NCI-H748 treated with DMSO at 0.1 percent for 48 hours (cell line): ENCODE data around the gene TSACC.
"Not testable (repeated sequence)": the region's sequence is repeated elsewhere in the genome, so short reads cannot be mapped to it uniquely, and the experiment has no call there.

ENCODE experiments used
- DNase-seq: peaks from one replicate; lab custom pipeline; 2025; lab: John Stamatoyannopoulos, UW

Gene TSACC

DNA sequence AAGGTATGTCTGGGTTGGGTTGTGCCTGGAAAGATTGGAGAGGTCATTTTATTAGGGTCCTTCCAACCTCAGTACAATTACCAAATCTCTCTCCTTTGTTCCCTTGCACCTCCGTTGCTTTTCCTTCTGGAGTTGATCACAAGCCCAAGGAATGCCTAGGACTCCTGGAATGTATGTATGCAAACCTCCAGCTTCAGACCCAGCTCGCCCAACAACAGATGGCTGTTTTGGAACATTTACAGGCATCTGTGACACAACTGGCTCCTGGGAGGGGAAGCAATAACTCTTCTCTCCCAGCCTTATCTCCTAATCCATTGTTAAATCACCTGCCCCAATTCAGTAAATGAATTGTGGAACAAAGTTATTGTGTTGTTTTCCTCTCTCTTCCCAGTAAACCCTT is 8.3 kb downstream of the TSACC start:
- no peak for DNase-seq

DNA sequence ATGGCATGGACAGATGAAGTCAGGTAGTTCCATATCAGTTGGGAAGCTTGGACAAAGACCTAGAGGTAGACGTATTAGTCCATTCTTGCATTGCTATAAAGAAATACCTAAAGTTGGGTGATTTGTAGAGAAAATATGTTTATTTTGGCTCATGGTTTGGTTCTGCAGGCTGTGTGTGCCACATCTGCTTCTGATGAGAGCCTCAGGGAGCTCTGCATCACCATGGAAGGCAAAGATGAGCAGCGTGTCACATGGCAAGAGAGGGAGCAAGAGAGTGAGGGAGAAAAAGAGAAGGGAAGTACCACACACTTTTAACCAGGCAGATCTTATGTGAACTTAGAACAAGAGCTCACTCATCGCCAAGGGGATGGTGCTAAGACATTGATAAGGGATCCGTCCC is 9.0 kb downstream of the TSACC start:
- no peak for DNase-seq

DNA sequence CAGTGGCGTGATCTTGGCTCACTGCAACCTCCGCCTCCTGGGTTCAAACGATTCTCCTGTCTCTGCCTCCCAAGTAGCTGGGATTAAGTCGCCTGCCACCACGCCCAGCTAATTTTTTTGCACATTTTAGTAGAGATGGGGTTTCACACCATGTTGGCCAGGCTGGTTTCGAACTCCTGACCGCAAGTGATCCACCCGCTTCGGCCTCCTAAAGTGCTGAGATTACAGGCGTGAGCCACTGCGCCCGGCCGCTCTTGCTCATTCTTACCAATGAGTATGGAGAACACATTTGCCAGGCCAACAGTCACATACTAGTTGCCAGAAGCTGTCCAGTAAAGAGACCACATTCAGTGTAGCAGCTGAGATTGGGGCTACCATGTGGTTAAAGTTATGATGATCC is 14.2 kb downstream of the TSACC start:
- not testable (repeated sequence) for DNase-seq

DNA sequence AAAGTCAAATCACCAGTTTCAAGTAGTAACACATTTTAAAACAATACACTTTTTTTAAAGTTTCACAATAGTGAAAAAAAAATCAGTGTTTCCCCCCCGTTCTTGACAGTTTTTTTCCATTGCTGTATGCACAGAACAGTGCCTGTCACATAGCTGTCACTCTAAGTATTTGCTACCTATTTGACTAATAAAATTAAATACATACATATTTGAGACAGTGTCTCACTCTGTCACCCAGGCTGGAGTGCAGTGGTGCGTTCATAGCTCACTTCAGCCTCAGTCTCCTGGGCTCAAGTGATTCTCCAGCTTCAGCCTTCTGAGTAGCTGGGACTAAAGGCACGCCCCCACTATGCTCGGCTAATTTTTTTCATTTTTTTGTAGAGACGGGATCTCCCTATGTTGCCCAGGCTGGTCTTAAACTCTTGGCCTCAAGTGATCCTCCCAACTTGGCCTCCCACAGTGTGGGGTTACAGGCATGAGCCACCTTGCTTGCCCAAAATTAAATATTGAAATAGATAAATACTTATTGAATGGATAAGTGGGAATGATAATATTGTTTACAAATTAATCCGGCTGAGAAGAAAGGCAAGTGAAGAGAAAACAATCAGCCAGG is 18.0 kb downstream of the TSACC start:
- DNase-seq = no peak

DNA sequence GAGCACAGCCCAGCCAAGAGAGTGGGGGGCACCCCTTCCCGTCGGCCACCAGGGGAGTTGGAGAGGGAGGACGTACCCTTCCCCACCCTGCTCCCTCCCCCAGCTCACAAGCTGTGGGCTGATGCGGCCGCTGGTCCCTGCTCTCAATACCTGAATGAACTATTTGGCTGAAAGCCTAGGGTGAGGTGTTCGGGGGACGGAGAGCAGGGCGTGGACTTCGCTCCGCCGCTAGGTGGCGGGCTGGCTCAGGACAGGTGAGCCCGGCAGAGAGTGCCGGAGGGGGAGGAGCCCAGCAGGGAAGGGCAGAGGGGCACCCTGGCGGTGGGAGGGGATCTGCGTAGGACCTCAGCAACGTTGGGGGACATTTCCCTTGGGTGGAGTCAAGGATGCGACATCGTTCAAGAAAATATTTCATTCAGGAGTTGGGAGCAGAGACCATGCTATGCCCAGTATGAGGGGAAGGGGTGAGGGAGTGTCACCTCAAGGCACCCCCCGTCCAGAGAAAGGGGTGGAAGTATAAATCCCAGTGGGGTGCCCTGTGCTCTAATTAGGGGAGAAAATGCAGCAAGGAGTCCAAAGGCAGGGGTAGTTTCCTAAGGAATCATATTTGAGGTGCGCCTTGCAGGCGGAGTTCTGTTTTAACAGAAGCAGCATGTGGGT is 18.7 kb downstream of the TSACC start:
- DNase-seq = peak; percentile 70

DNA sequence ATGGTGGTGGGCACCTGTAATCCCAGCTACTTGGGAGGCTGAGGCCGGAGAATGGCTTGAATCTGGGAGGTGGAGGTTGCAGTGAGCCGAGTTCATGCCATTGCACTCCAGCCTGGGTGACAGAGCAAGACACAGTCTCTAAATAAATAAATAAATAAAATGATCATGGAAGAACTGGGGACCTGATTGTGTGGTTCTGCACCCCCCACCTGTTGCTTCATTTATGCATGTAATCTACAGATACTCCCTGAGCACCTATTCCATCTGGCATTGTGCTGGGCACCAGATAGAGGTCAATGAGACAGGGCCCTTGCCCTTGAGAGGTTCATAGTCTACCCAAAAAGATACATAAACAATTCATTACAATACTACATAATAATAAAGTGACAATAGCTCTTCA is 19.7 kb downstream of the TSACC start:
- DNase-seq = no peak

DNA sequence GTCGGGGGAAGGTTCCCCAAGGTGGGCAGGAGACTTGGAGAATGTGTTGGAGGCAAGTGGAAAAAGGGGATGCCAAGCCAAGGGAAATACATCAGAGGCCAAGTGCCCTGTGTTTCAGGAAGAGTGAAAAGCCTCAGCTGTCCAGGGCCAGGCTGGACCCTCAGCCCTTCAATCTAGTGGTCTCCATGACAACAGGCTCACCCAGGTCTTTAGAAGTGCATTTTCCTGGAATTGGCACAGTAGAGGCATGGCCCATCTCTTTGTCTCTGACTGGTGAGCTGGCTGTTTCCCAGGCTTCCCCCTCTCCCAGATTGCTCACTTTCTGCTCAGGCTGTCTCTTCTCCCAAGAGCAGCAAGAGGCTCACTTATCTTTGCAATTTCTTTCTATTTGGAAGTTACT is 20.3 kb downstream of the TSACC start:
- DNase-seq = no peak

DNA sequence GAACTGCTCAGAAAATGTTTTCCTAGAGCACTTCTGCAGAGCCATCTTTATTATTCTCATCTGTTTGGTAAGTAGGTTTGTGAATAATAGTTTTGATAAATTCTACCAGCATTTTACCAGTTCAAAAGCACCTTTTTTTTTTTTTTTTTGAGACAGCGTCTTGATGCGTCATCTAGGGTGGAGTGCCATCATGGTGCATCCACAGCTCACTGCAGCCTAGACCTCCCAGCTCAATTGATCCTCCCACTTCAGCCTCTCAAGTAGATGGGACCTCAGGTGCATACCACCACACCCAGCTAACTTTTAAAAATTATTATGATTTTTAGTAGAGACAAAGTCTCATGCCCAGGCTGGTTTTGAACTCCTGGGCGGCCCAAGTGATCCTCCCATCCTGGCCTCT is 20.9 kb downstream of the TSACC start:
- no peak for DNase-seq

DNA sequence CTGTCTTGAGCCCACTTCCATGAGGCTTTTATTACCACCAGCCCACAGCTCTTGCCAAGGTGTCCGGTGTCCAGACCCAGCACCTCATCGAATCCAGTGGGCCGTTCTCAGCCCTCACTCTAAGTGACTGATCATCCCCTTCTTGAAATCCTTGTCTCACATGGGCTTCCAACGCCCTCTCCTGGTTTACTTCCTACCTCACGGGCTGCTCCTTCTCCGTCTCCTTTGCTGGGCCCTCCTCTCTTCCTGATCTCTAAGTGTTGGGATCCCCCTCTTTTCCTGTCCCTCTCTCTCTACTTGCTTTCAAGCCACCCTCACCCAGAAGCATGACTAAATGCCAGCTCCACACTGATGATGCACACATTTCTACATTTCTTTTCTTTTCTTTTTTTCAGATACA is 21.6 kb downstream of the TSACC start:
- DNase-seq = no peak

DNA sequence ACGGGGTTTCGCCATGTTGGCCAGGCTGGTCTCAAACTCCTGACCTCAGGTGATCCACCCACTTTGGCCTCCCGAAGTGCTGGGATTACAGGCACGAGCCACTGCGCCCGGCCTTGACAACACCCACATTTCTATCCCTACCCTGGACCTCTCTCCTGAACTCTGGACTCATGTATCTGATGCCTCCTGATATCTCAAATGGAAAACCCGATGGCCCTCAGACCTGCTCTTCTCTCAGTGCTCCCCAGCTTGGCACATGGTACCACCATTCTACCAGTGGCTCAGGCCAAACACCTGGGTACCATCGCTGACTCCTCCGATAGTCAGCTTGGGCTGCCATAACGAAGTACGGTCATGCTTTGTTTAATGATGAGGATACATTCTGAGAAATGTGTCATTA is 22.2 kb downstream of the TSACC start:
- DNase-seq = no peak

DNA sequence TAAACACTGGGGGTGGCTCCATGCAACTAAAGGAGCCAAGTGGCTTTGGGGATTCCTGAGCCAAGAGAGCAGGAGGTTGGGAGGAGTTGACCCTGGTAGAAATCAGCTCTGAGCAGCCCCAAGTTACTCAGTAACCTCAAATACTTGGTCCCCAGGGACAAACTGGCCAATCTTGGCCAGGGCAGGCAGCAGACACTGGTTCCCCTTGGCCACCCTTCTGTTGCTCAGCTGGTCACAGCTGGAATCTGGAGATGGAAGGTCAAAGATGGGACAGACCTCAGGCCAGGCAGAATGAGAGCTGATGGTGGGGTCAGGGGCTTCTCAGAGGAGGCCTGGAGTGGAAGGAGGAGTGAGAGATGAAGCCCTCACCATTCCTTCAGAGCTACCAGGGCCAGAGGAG is 27.4 kb downstream of the TSACC start:
- no peak for DNase-seq

DNA sequence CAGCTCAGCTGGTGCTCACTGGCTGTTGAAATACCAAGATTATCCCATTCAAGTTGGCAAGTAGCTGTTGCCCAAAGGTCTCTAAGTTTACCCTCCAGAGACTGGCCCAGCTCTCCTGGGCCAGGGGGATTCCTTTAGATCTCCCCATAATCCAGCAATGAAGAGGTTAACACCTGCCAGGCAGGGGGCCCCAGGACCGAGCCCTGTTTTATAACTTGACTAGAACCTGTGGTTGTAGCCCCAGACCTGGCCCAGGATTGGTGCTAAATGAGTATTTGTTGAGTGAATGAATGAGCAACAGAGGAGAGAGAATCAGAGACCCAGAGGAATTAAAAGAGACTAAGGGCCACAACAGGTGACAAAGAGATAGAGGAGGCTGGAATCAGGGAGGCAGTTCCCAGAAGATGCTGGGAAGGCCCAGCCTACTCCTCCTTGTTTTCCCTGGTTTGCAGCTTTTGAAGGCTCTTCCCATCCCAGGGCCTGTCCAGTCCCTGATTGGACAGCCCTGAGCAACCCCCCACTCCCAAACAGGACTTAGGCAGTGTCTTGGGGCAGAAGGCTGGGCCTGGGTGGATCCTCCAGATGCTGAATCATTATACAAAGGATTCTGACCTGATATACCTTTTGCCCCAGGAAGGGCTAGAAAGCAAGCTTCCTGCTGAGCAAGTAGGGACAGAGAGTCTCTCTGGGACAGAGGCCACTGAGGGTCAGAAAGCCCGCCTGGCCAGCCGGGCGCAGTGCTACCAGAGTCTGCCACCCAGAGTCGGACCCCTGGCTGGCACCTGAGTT is 28.2 kb downstream of the TSACC start:
- no peak for DNase-seq

DNA sequence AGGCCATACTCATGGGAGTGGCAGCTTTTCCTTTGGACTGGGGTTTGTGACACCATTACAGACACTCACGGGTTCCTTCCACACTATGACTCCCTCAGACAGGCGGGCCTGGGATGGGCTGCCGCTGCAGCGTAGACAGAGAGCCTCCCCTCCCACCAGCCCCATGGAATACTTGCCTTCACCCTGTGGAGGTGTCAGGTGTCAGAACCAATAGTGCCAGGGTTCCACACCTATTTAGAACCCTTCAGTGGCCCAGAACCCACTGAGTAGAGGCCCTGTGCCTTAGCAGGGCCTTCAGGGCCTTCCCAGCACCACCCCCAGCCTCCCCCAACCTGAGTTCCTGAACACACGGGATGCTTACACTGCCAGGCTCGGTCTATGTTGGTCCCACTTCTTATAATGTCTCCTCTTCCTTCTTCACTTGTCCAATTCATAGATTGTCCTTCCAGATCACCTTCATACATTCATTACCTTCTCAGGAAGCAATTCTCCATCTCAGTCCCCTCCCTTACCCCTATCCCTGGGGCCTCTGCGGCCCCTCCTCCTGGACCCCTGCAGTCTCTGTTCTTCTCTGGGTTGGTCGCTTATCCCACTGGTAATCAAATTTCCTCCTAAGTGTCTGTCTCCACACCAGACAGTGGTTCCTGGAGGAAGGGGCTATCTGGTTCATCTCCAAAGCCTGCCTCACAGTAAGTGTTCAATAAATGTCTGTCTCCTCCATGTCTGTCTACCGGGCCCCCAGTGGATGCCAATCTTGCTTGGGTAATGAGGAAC is 29.2 kb downstream of the TSACC start:
- DNase-seq = no peak

DNA sequence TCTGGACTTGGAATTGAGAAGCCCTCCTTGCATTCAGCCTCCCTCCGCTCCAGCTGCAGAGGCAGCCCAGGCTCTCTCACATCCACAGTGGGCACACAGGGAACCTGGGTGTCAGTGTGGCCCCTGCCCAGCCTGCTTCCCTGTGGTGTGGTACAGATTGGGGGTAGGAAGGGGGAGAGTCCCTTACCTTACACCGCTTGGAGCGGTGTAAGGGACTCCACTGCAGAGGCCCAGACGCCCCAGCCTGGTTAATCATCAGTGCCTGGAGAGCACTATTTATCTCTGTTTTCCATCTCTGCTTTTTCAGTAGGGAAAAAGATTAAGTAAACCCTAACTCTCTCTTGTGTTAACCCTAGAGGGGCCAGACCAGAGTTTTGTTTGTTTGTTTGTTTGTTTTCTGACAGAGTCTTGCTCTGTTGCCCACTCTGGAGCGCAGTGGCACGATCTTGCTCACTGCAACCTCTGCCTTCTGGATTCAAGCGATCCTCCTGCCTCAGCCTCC is 29.9 kb downstream of the TSACC start:
- DNase-seq = no peak

DNA sequence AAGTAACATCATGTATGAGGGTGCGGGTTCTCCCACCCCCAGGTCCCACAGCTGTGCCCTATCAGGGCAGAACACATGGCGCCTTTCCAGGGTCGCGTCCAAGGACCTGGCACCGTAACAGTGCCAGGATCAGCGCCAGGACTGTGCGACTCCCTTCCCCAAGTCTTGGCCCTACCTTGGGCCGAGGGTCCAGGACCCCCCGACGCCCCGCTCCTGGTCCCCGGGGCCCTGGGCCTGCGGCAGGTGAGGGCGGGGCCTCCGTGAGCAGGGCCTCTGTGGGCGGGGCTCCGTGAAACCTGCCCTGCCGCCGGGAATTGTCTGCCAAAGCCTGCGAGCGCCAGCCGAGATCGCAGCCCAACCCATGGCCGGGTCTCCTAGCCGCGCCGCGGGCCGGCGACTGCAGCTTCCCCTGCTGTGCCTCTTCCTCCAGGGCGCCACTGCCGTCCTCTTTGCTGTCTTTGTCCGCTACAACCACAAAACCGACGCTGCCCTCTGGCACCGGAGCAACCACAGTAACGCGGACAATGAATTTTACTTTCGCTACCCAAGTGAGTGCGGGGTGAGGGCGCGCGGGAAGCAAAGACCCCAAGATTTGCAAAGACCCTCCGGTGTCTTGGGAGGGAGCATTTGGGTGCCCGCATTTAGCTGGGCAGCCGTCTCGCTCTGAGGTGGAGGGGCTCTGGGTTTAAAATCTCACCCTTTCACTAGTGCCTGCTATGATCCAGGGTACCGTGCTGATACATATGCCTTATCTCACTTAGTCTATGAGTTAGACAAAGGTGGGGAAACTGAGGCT is 30.8 kb downstream of the TSACC start, which contains the start of gene RHBG:
Gene RHBG (plus strand): TSS at position 323 of the 796 bp plus-strand sequence. CDS start 39 bp downstream, at position 362.
- peak; percentile 22 for DNase-seq

DNA sequence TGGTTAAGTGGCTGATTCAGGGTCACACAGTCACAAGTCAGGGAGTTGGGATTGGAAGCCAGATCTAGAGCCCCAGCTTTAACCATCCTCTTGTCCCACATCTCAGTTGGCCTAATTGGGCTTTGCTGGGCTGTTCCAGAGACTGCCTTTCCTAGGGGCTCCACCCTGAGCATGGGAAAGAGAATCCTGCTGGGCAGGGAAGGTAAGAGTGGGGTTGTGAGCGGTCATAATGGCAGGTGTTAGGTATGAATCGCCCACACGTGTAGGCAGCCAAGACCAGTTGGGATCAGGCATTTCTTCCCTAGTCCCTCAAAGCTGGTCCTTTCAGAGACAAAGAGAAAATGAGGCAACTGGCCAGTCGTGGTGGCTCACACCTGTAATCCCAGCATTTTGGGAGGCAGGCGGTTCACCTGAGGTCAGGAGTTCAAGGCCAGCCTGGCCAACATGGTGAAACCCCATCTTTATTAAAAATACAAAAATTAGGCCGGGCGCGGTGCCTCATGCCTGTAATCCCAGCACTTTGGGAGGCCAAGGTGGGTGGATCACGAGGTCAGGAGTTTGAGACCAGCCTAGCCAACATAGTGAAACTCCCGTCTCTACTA is 31.5 kb downstream of the TSACC start:
- not testable (repeated sequence) for DNase-seq

DNA sequence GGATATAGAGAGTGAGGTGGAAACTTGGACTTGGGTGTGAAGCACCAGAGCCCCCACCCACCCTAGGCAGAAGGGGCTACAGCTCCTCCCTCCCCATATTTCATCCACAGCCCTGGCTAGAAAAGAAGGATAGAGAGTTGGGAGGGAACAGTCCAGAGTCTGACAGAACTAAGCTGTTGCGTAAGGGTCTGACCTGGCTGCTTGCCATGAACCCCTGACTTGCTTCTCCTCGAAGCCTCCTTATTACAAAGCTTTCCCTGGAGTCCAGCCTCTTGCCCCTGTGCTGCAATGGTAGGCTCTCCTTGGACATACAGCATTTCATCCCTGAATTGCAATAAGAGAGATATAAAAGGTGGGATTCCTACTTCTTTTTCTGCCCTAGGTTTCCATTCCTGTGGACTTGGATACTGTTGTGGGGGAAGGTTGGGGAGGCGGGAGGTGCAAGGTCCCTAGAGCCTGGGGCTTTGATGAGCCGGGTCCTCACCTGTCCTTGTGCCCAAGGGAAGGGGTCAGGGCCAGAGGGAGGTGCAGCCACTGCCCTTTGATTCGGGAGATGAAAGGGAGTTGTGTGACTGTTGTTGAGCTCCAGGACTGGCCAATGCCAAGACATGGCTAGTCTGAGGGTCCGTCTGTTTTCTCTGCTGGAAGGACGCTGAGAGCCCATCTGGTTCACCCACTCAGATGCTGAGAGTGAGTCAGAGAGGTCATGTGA is 33.4 kb downstream of the TSACC start:
- no peak for DNase-seq

DNA sequence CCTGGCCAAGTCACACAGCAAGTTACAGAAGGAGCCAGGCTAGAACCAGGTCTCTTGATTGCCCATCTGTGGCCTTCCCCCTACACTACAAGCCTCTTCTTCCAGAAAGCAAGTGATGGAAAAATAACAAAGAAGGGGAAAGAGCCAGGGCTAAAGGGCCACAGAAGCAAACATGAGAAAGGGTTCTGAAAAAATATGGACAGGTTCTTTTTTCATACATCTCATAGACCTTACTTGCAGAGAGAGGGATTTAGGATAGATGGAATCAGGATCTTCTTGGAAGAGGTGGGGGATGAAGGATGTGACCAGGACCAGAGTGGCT is 33.9 kb downstream of the TSACC start:
- no peak for DNase-seq

DNA sequence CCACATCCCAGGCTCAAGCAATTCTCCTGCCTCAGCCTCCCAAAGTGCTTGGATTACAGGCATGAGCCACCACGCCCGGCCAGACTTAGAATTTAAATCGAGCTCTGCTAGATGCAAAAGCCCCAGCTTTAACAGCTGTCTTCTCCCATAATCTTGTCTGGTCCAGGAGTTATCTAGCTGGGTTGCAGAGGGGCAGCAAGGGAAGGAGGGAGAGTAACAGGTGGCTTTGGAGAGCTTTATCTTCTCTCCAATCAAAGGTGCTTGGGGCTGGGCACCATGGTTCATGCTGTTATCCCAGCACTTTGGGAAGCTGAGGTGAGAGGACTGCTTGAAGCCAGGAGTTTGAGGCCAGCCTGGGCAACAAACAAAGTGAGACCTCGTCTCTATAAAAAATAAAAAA is 34.5 kb downstream of the TSACC start:
- DNase-seq = no peak

DNA sequence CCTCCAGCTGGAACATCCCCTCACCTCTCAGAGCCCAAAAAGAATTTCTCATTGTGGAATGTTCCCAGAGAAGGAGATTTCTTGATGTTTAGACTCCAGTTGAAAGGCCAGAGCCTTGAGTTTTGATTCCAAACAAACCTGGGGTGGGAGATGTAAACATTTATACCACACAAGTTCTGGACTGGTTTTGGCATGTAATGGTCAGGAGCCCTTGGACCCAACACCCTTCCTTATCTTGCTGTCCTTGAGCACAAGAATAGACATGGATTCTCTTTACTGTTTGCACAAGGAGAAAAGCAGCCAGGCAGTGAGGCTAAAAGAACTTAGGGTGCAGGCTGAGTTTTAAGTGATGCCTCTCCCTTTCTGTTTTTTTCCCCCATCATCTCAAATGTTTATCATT is 35.2 kb downstream of the TSACC start:
- DNase-seq = no peak

DNA sequence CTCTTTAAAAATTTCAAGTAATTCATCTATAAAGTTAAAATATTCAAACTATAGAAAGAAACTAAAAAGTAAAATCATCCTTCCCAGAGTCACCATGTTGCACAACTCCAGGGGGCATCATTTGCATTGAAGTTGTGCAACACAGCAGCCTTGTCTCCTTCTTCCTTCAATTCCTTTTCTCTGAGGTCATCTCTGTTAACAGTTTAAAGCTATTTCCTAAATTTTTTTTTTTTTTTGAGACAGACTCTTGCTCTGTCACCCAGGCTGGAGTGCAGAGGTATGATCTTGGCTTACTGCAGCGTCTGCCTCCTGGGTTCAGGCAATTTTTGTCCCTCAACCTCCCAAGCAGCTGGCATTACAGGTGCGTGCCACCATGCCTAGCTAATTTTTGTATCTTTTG is 37.8 kb downstream of the TSACC start:
- no peak for DNase-seq
